ENCODE measurements around the gene CEP70.

The CEP70 gene

DNA sequence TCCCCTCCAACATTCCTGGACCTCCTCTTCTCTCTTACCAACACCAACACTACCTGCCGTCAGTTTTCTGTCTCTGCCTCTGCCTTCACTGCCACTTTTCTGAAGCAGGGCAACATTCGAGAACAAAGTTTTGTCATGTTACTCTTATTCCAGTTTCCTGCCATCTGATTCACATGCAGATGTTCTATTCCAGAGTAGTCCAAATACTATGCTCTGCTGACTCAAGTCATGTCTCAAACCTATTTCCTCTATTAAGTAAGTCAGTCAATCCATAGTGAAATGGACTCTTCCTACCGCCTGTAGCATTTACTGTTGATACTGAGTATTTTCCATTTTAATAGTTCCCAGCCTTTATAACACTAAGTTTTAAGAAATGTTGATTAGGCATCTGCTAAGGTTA is 116.3 kb downstream of the CEP70 start:
- TF ChIP-seq CTCF (IDR thresholded peaks at IDR 0.05; ENCODE audit: low read depth, low read length, missing control alignments), result no peak
- in situ Hi-C loops (cut with HindIII; ENCODE audit: low sequenced_read_pairs), result no loop called here
- H3K4me3 ChIP-seq (ENCODE audit: low read depth, low read length), result no peak overlapping the region
- no peak for DNase-seq (ENCODE audit: low read depth)

DNA sequence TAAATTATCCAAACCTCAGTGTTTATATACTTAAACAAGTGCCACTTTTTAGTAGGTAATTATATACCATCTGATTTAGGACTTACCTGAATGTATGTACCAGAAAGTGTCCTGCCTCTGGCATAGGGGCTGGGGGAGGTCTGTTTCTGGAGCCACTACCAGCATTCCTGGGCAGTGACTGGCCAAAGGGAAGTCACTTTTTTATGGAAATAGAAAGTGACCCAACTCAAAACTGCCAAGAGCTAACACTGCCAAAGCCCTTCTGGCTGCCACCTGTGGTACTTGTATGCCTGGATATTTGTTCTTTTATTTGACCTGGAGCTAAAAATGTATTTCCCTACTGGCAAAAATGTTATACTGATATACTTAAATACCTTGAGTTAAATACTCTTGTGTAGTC is 116.9 kb downstream of the CEP70 start:
- no peak for TF ChIP-seq CTCF (IDR thresholded peaks at IDR 0.05; ENCODE audit: low read depth, low read length, missing control alignments)
- in situ Hi-C loops (cut with HindIII; ENCODE audit: low sequenced_read_pairs), result no loop called here
- H3K4me3 ChIP-seq (ENCODE audit: low read depth, low read length), result no peak overlapping the region
- DNase-seq (ENCODE audit: low read depth), result no peak

- in situ Hi-C loops (cut with HindIII; ENCODE audit: low sequenced_read_pairs), result no loop called here
- no peak for TF ChIP-seq CTCF (IDR thresholded peaks at IDR 0.05; ENCODE audit: low read depth, low read length, missing control alignments)
- DNase-seq (ENCODE audit: low read depth), result no peak
- no peak overlapping the region for H3K4me3 ChIP-seq (ENCODE audit: low read depth, low read length)
These were observed 117.5 kb downstream of the CEP70 start for GRCh38 chr3:138476526-138476925.

DNA sequence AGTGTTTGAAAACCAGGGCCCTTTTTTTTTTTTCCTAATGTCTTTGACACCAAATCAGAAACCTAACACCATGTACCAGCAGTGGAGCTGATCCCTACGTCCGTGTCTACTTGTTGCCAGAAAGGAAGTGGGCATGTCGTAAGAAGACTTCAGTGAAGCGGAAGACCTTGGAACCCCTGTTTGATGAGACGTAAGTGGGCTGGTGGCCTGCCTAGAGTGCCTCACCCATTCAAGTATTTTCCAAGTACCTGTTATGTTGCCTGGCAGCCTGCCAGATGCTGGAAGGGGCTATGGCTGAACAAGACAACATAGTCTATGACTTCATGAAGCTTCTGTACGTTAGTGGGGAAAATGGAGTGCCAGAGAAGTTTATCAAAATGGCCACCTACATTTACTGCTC is 119.9 kb downstream of the CEP70 start:
- H3K4me3 ChIP-seq (ENCODE audit: low read depth, low read length), result no peak overlapping the region
- in situ Hi-C loops (cut with HindIII; ENCODE audit: low sequenced_read_pairs), result loop anchor here (25.0 kb wide), 1 partner anchor 438 kb away; no protein-coding TSS in a partner anchor
- DNase-seq (ENCODE audit: low read depth), result no peak
- TF ChIP-seq CTCF (IDR thresholded peaks at IDR 0.05; ENCODE audit: low read depth, low read length, missing control alignments), result no peak

DNA sequence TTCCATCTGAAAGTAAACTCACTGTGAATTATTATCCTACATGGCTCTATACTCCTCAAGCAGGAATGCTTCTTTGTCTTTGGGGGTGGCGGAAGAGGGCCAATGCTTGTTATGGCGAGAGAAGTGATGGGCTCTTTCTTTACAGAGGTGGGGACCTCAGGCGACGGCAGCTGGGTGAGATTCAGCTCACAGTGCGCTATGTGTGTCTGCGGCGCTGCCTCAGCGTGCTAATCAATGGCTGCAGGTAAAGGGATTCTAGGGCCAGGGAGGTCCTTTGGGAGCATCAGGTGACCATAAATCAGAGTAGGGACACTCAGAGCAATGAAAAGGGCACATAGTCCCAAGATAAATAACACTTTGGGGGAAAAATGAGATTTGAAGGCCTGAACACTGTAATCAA is 120.7 kb downstream of the CEP70 start:
- in situ Hi-C loops (cut with HindIII; ENCODE audit: low sequenced_read_pairs), result loop anchor here (25.0 kb wide), 1 partner anchor 439 kb away; no protein-coding TSS in a partner anchor
- no peak for DNase-seq (ENCODE audit: low read depth)
- H3K4me3 ChIP-seq (ENCODE audit: low read depth, low read length), result no peak overlapping the region
- no peak for TF ChIP-seq CTCF (IDR thresholded peaks at IDR 0.05; ENCODE audit: low read depth, low read length, missing control alignments)

GRCh38 chr3:138472141-138472825 is 121.8 kb downstream of the CEP70 start:
- no peak for TF ChIP-seq CTCF (IDR thresholded peaks at IDR 0.05; ENCODE audit: low read depth, low read length, missing control alignments)
- DNase-seq (ENCODE audit: low read depth), result no peak
- in situ Hi-C loops (cut with HindIII; ENCODE audit: low sequenced_read_pairs), result loop anchor here (25.0 kb wide), 1 partner anchor 440 kb away; no protein-coding TSS in a partner anchor
- no peak overlapping the region for H3K4me3 ChIP-seq (ENCODE audit: low read depth, low read length)
